Measurements from ENCODE around the gene PHF20. TPM values are rescaled to one million over a fixed set of nuclear protein-coding genes. Genes with fewer than 3 reads are reported as not detected.
"Not testable (repeated sequence)": the region's sequence is repeated elsewhere in the genome, so short reads cannot be mapped to it uniquely, and the experiment has no call there.

The PHF20 gene
- total RNA-seq, 1 donor from 2014 or later = 109 TPM

- TF ChIP-seq, protein P1, sequence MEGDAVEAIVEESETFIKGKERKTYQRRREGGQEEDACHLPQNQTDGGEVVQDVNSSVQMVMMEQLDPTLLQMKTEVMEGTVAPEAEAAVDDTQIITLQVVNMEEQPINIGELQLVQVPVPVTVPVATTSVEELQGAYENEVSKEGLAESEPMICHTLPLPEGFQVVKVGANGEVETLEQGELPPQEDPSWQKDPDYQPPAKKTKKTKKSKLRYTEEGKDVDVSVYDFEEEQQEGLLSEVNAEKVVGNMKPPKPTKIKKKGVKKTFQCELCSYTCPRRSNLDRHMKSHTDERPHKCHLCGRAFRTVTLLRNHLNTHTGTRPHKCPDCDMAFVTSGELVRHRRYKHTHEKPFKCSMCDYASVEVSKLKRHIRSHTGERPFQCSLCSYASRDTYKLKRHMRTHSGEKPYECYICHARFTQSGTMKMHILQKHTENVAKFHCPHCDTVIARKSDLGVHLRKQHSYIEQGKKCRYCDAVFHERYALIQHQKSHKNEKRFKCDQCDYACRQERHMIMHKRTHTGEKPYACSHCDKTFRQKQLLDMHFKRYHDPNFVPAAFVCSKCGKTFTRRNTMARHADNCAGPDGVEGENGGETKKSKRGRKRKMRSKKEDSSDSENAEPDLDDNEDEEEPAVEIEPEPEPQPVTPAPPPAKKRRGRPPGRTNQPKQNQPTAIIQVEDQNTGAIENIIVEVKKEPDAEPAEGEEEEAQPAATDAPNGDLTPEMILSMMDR (IDR thresholded peaks at IDR 0.05) = no peak
- intact Hi-C loops (cut with DNase I) = no loop called here
- DNase-seq (ENCODE audit: low spot score in 2 of 2) = no peak
- Histone ChIP-seq H3K27ac (no peak overlapping the region), H3K36me3 (peaks cover 20% of the 10 kb centered on the region in 2 donors), H3K4me1 (no peaks in the 10 kb centered on the region), H3K27me3 (no peaks in the 10 kb centered on the region), H3K9me3 (peaks cover 0 to 21% of the 10 kb centered on the region in 2 donors), H3K4me3 (no peak overlapping the region)
Observed at GRCh38 chr20:35840421-35840820, 68.6 kb downstream of the PHF20 start.

DNA sequence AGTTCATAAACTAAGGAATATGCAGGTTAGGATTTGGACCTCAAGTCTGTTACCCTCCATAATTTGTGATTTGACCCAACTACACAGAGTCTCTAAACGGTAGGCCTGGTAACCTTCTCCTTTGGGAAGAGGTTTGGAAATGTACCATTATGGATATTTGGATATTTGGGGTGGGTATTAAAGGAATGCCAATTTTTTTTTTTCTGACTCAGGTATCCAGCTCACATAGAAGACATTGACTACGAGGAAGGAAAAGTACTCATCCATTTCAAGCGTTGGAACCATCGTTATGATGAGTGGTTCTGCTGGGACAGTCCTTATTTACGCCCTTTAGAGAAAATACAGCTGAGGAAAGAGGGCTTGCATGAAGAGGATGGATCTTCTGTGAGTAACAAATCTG, 70.5 kb downstream of the PHF20 start:
- Histone ChIP-seq H3K27ac (no peak overlapping the region), H3K4me3 (no peak overlapping the region), H3K36me3 (peaks cover 20% of the 10 kb centered on the region in 2 donors), H3K9me3 (peaks cover 0 to 21% of the 10 kb centered on the region in 2 donors), H3K4me1 (no peaks in the 10 kb centered on the region), H3K27me3 (no peaks in the 10 kb centered on the region)
- intact Hi-C loops (cut with DNase I) = no loop called here
- TF ChIP-seq, protein P1 (IDR thresholded peaks at IDR 0.05) = no peak
- no peak for DNase-seq (ENCODE audit: low spot score in 2 of 2)

GRCh38 chr20:35843894-35844293, 72.1 kb downstream of the PHF20 start:
- H3K27ac ChIP-seq; DNase-seq (ENCODE audit: low spot score in 2 of 2); H3K4me1 ChIP-seq; H3K4me3 ChIP-seq; intact Hi-C loops (cut with DNase I); H3K27me3 ChIP-seq: not testable (repeated sequence)
- Histone ChIP-seq H3K9me3 (peaks cover 0 to 21% of the 10 kb centered on the region in 2 donors), H3K36me3 (peaks cover 20% of the 10 kb centered on the region in 2 donors)

- no peak for DNase-seq (ENCODE audit: low spot score in 2 of 2)
- Histone ChIP-seq H3K36me3 (peaks cover 20% of the 10 kb centered on the region in 2 donors), H3K27me3 (no peaks in the 10 kb centered on the region), H3K27ac (no peak overlapping the region), H3K4me1 (peaks cover 0 to 9% of the 10 kb centered on the region in 2 donors), H3K9me3 (peaks cover 0 to 21% of the 10 kb centered on the region in 2 donors), H3K4me3 (no peak overlapping the region)
- intact Hi-C loops (cut with DNase I) = no loop called here
- TF ChIP-seq, protein P1 (IDR thresholded peaks at IDR 0.05) = no peak
Observed at GRCh38 chr20:35845561-35845960, 73.7 kb downstream of the PHF20 start.

DNA sequence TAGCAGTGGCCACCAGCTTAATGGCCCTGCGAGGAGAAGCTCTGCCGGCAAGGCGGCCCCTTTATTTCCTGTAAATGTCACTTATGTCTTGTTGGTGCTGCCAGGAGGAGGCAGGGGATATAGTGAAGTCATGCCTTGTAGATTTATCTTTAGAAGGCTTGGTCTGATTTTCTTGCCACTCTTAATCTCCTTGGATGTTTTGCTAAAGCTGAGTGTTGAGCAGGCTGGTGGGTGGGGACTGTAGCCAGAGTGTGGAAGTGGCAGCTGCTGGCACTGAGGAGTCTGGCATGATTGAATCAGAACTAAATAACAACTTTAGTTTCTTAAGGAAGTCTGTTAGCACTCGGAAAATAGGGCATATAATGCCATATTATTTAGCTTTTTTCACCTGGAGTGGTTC, 77.9 kb downstream of the PHF20 start:
- peak in 1 of 2 donors; percentile 71 for DNase-seq (ENCODE audit: low spot score in 2 of 2)
- TF ChIP-seq, protein P1 (IDR thresholded peaks at IDR 0.05) = no peak
- peak overlapping the region; percentile 73 to 82 for H3K27ac ChIP-seq
- no peak overlapping the region for H3K4me3 ChIP-seq
- H3K36me3 ChIP-seq = peaks cover 3 to 13% of the 10 kb centered on the region in 2 donors
- no peaks in the 10 kb centered on the region for H3K9me3 ChIP-seq
- H3K4me1 ChIP-seq = peaks cover 0 to 9% of the 10 kb centered on the region in 2 donors
- no peaks in the 10 kb centered on the region for H3K27me3 ChIP-seq
- intact Hi-C loops (cut with DNase I) = loop anchor here (2.0 kb wide), 1 partner anchor 33 kb away; no protein-coding TSS in a partner anchor

DNA sequence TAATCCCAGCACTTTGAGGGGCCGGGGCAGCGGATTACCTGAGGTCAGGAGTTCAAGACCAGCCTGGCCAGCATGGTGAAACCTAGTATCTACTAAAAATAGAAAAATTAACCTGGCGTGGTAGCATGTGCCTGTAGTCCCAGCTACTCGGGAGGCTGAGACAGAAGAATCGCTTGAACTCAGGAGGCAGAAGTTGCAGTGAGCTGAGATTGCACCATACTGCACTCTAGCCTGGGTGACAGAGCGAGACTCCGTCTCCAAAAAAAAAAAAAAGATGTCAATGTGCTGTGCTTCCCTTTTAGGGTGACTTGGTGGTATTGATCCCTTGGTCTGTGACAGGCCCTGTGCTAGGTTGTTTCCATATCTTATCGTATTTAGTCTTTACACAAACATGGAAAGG, 79.8 kb downstream of the PHF20 start:
- H3K36me3 ChIP-seq = peaks cover 3 to 13% of the 10 kb centered on the region in 2 donors
- H3K4me1 ChIP-seq; H3K9me3 ChIP-seq; H3K4me3 ChIP-seq; DNase-seq (ENCODE audit: low spot score in 2 of 2); H3K27me3 ChIP-seq; H3K27ac ChIP-seq: not testable (repeated sequence)
- intact Hi-C loops (cut with DNase I) = loop anchor here (2.0 kb wide), 1 partner anchor 31 kb away; no protein-coding TSS in a partner anchor
